ENCODE data around the gene MRPS5. TPM values are rescaled to one million over a fixed set of nuclear protein-coding genes. Genes with fewer than 3 reads are reported as not detected.

MRPS5 gene
- total RNA-seq, 1 donor from 2014 or later: 57.4 TPM

GRCh38 chr2:95076705-95077529 lies 44.7 kb downstream of the MRPS5 start:
- peak overlapping the region; percentile 69 for H3K4me3 Mint-ChIP-seq (ENCODE audit: unreplicated experiment)
- peak overlapping the region; percentile 92 for H2AFZ ChIP-seq (ENCODE audit: low read depth, low read length)
- no peak overlapping the region for H3K9ac ChIP-seq (ENCODE audit: low read length)
- H3K9me3 ChIP-seq (ENCODE audit: insufficient read depth, low read depth, low read length): no peaks in the 10 kb centered on the region
- H3K4me1 Mint-ChIP-seq (ENCODE audit: low read depth, unreplicated experiment): no peaks in the 10 kb centered on the region
- H4K20me1 ChIP-seq (ENCODE audit: insufficient read depth, low read length): no peaks in the 10 kb centered on the region
- H3K9me3 Mint-ChIP-seq (ENCODE audit: unreplicated experiment): no peaks in the 10 kb centered on the region
- peak overlapping the region; percentile 51 for H3K4me3 ChIP-seq (ENCODE audit: insufficient read depth, low read depth, low read length)
- peaks cover 5% of the 10 kb centered on the region for H3K4me1 ChIP-seq (ENCODE audit: insufficient read depth, low read length)
- no peaks in the 10 kb centered on the region for H3K36me3 ChIP-seq (ENCODE audit: insufficient read depth, low read length)
- FAIRE-seq: no peak
- peaks cover 49% of the 10 kb centered on the region for H3K27me3 Mint-ChIP-seq (ENCODE audit: low read depth, unreplicated experiment)
- no peaks in the 10 kb centered on the region for H3K36me3 Mint-ChIP-seq (ENCODE audit: low read depth, unreplicated experiment)
- H3K79me2 ChIP-seq (ENCODE audit: insufficient read depth, low read length): no peaks in the 10 kb centered on the region
- TF ChIP-seq EZH2 (IDR thresholded peaks at IDR 0.05; ENCODE audit: insufficient read depth, low read length): peak; percentile 14
- TF ChIP-seq CTCF (IDR thresholded peaks at IDR 0.05; ENCODE audit: insufficient read depth, low read depth, low read length): peak; percentile 56
- peaks cover 22% of the 10 kb centered on the region for H3K27me3 ChIP-seq (ENCODE audit: insufficient read depth, low read length)
- peak; percentile 16 for DNase-seq (ENCODE audit: low read depth)
- peak overlapping the region; percentile 92 for H3K4me2 ChIP-seq (ENCODE audit: low read length)
- no peak overlapping the region for H3K27ac Mint-ChIP-seq (ENCODE audit: unreplicated experiment)
- no peak overlapping the region for H3K27ac ChIP-seq (ENCODE audit: low read depth, low read length)

- Histone ChIP-seq H3K27ac (ENCODE audit: low read depth, low read length) (no peak overlapping the region), H3K36me3 (ENCODE audit: insufficient read depth, low read length) (no peaks in the 10 kb centered on the region), H3K79me2 (ENCODE audit: insufficient read depth, low read length) (no peaks in the 10 kb centered on the region), H4K20me1 (ENCODE audit: insufficient read depth, low read length) (no peaks in the 10 kb centered on the region), H3K9ac (ENCODE audit: low read length) (no peak overlapping the region), H3K9me3 (ENCODE audit: insufficient read depth, low read depth, low read length) (no peaks in the 10 kb centered on the region), H3K27me3 (ENCODE audit: insufficient read depth, low read length) (peaks cover 22% of the 10 kb centered on the region), H2AFZ (ENCODE audit: low read depth, low read length) (no peak overlapping the region), H3K4me2 (ENCODE audit: low read length) (no peak overlapping the region), H3K4me3 (ENCODE audit: insufficient read depth, low read depth, low read length) (no peak overlapping the region), H3K4me1 (ENCODE audit: insufficient read depth, low read length) (peaks cover 5% of the 10 kb centered on the region)
- H3K9me3 Mint-ChIP-seq (ENCODE audit: unreplicated experiment): no peaks in the 10 kb centered on the region
- FAIRE-seq: no peak
- no peaks in the 10 kb centered on the region for H3K4me1 Mint-ChIP-seq (ENCODE audit: low read depth, unreplicated experiment)
- no peak overlapping the region for H3K4me3 Mint-ChIP-seq (ENCODE audit: unreplicated experiment)
- H3K27ac Mint-ChIP-seq (ENCODE audit: unreplicated experiment): no peak overlapping the region
- no peak for TF ChIP-seq EZH2 (IDR thresholded peaks at IDR 0.05; ENCODE audit: insufficient read depth, low read length)
- TF ChIP-seq CTCF (IDR thresholded peaks at IDR 0.05; ENCODE audit: insufficient read depth, low read depth, low read length): no peak
- peaks cover 50% of the 10 kb centered on the region for H3K27me3 Mint-ChIP-seq (ENCODE audit: low read depth, unreplicated experiment)
- no peaks in the 10 kb centered on the region for H3K36me3 Mint-ChIP-seq (ENCODE audit: low read depth, unreplicated experiment)
- no peak for DNase-seq (ENCODE audit: low read depth)
Measured at GRCh38 chr2:95075440-95076132, 46.0 kb downstream of the MRPS5 start.

Data from astrocyte (in vitro differentiated cells and primary cell).